Prostate gland (tissue), 2 donors: ENCODE measurements around the gene MRE11.

ENCODE experiments used
- CTCF ChIP-seq, 4 experiments: fragments of 200-600 bp in 2 of 4; fragments of 450-650 bp in 2 of 4; sonication (generic) in 2 of 4; IDR thresholded peaks; 1 replicate in 3 of 4; 2 replicates in 1 of 4; pipeline ENCODE4 v1.5.1; 2016 to 2019; ENCODE audit warnings: antibody characterized with exemption in 4 of 4, mild to moderate bottlenecking in 2 of 4, moderate library complexity in 2 of 4
- POLR2A ChIP-seq: fragments of 450-650 bp; IDR thresholded peaks from one replicate; pipeline ENCODE4 v1.6.1; 2016; ENCODE audit warnings: antibody characterized with exemption, mild to moderate bottlenecking

- TF ChIP-seq POLR2A, result no peak
- no peak for TF ChIP-seq CTCF (IDR thresholded peaks at IDR 0.05)
Measured at GRCh38 chr11:94516725-94517124, 23.1 kb upstream of the MRE11 start.
